ENCODE results near the gene GIGYF2.
A peak's percentile ranks its signal among the peaks of the same experiment; 100 is the strongest.

Gene GIGYF2

GRCh38 chr2:232761301-232761907 is 64.3 kb downstream of the GIGYF2 start:
- peak; percentile 47 for DNase-seq (ENCODE audit: low spot score)

GRCh38 chr2:232767866-232768265 is 70.7 kb downstream of the GIGYF2 start:
- no peak for DNase-seq (ENCODE audit: low spot score)

- DNase-seq (ENCODE audit: low spot score) = no peak
Observed at GRCh38 chr2:232770207-232770606, 73.1 kb downstream of the GIGYF2 start.

- DNase-seq (ENCODE audit: low spot score) = no peak
Observed at GRCh38 chr2:232771870-232772269, 74.7 kb downstream of the GIGYF2 start.

GRCh38 chr2:232772531-232772930 is 75.4 kb downstream of the GIGYF2 start:
- DNase-seq (ENCODE audit: low spot score) = no peak

GRCh38 chr2:232773815-232774214 is 76.7 kb downstream of the GIGYF2 start:
- no peak for DNase-seq (ENCODE audit: low spot score)

- no peak for DNase-seq (ENCODE audit: low spot score)
Observed at GRCh38 chr2:232776435-232776834, 79.3 kb downstream of the GIGYF2 start, which contains the start of gene KCNJ13. KCNJ13 (minus strand) TSS chr2:232776565; CDS start chr2:232771362, 5,203 bp downstream.

- DNase-seq (ENCODE audit: low spot score) = no peak
Observed at GRCh38 chr2:232777276-232777675, 80.1 kb downstream of the GIGYF2 start.

GRCh38 chr2:232779465-232779864 is 82.3 kb downstream of the GIGYF2 start:
- no peak for DNase-seq (ENCODE audit: low spot score)

GRCh38 chr2:232779934-232780333 is 82.8 kb downstream of the GIGYF2 start:
- no peak for DNase-seq (ENCODE audit: low spot score)

GRCh38 chr2:232781765-232782164 is 84.6 kb downstream of the GIGYF2 start:
- DNase-seq (ENCODE audit: low spot score) = no peak

- no peak for DNase-seq (ENCODE audit: low spot score)
Observed at GRCh38 chr2:232783278-232783677, 86.1 kb downstream of the GIGYF2 start.

GRCh38 chr2:232787806-232788205 is 90.7 kb downstream of the GIGYF2 start:
- DNase-seq (ENCODE audit: low spot score) = no peak

GRCh38 chr2:232789082-232789481 is 92.0 kb downstream of the GIGYF2 start:
- DNase-seq (ENCODE audit: low spot score) = no peak

- no peak for DNase-seq (ENCODE audit: low spot score)
Observed at GRCh38 chr2:232791518-232791917, 94.4 kb downstream of the GIGYF2 start.

GRCh38 chr2:232793271-232793670 is 96.1 kb downstream of the GIGYF2 start:
- no peak for DNase-seq (ENCODE audit: low spot score)

- no peak for DNase-seq (ENCODE audit: low spot score)
Observed at GRCh38 chr2:232794981-232795380, 97.8 kb downstream of the GIGYF2 start.

GRCh38 chr2:232795920-232796319 is 98.8 kb downstream of the GIGYF2 start:
- DNase-seq (ENCODE audit: low spot score) = no peak

- DNase-seq (ENCODE audit: low spot score) = no peak
Observed at GRCh38 chr2:232798187-232798586, 101.1 kb downstream of the GIGYF2 start.

GRCh38 chr2:232800166-232800565 is 103.0 kb downstream of the GIGYF2 start:
- no peak for DNase-seq (ENCODE audit: low spot score)

GRCh38 chr2:232802091-232802490 is 105.0 kb downstream of the GIGYF2 start:
- DNase-seq (ENCODE audit: low spot score) = no peak

- DNase-seq (ENCODE audit: low spot score) = no peak
Observed at GRCh38 chr2:232809349-232810124, 112.4 kb downstream of the GIGYF2 start.

GRCh38 chr2:232810444-232810843 is 113.3 kb downstream of the GIGYF2 start:
- DNase-seq (ENCODE audit: low spot score) = no peak

- DNase-seq (ENCODE audit: low spot score) = no peak
Observed at GRCh38 chr2:232815569-232815968, 118.4 kb downstream of the GIGYF2 start.

Measured in hematopoietic multipotent progenitor cell treated with erythropoietin and hydrocortisone succinate and interleukin-3 and kit ligand, for 15 days (in vitro differentiated cells).